Testis (tissue), 3 donors: ENCODE measurements around the gene NDUFA13. TPM values are rescaled to one million over a fixed set of nuclear protein-coding genes. Genes with fewer than 3 reads are reported as not detected.

Source experiments
- DNase-seq: peaks from one replicate; pipeline ENCODE4 v3.0.0-alpha.2; 2019
- H3K27ac ChIP-seq, 2 donors: fragments of 200-600 bp; sonication (generic); one replicate each; pipeline ENCODE4 v1.5.1; 2019
- H3K27me3 ChIP-seq: fragments of 200-600 bp; sonication (generic); one replicate; pipeline ENCODE4 v1.5.1; 2019
- H3K36me3 ChIP-seq: fragments of 200-600 bp; sonication (generic); one replicate; pipeline ENCODE4 v1.5.1; 2017; ENCODE audit warnings: low read depth; ENCODE audit errors: missing control alignments
- H3K4me1 ChIP-seq: fragments of 200-600 bp; sonication (generic); one replicate; pipeline ENCODE4 v1.5.1; 2019
- H3K4me3 ChIP-seq, 2 donors: fragments of 200-600 bp; sonication (generic); one replicate each; pipeline ENCODE4 v1.5.1; 2017 to 2019
- H3K9me3 ChIP-seq: fragments of 200-600 bp; sonication (generic); one replicate; pipeline ENCODE4 v1.5.1; 2017
- POLR2A ChIP-seq: fragments of 450-650 bp; IDR thresholded peaks from one replicate; pipeline ENCODE4 v1.6.1; 2017; ENCODE audit warnings: antibody characterized with exemption, mild to moderate bottlenecking, moderate library complexity
- WGBS, 2 donors: methylation state at CpG; one replicate each; pipeline ENCODE4 v1.1.5; 2018; 5-methylcytosine and 5-hydroxymethylcytosine counted together
- intact Hi-C: fragments of 100-400 bp; cut with DNase I; formaldehyde crosslinking; loops from one replicate; pipeline ENCODE4 v1.15.1; 2023; ENCODE audit warnings: low total_unique reads
- polyA plus RNA-seq: library from polyadenylated mRNA; stranded (reverse); fragments of 350-450 nt; fragmentation: Illumina TruSeq; extraction: RNeasy Lipid Tissue Mini Kit (QIAGEN cat#74804); gene quantifications from one replicate; pipeline ENCODE4 v1.2.3, GENCODE V29; 2014; ENCODE audit warnings: low read depth, low replicate concordance; ENCODE audit not compliant: insufficient read depth
- total RNA-seq, 2 donors: library from RNA; depleted of rRNA; stranded (reverse); fragments of >200 nt; gene quantifications; one replicate each; pipeline ENCODE4 v1.2.3, GENCODE V29; 2016
- TF ChIP-seq, protein P1 (sequence below), 3 experiments: fragments of 450-650 bp in 2 of 3; fragments of 200-600 bp in 1 of 3; sonication (generic) in 1 of 3; IDR thresholded peaks; one replicate each; pipeline ENCODE4 v1.5.1; 2016 to 2019; ENCODE audit warnings: antibody characterized with exemption in 3 of 3, mild to moderate bottlenecking in 2 of 3, moderate library complexity in 1 of 3

The NDUFA13 gene
- total and polyA plus RNA-seq, 3 donors from 2014 or later, result 210 to 283 (median 260) TPM

GRCh38 chr19:19554074-19555023 lies 38.3 kb downstream of the NDUFA13 start:
- H3K36me3 ChIP-seq, result no peaks in the 10 kb centered on the region
- H3K4me3 ChIP-seq, result no peak overlapping the region
- H3K27ac ChIP-seq, result no peak overlapping the region
- intact Hi-C loops, result no loop called here
- no peaks in the 10 kb centered on the region for H3K9me3 ChIP-seq
- WGBS, 2 donors, result 44 to 77% methylated on average over 12 to 33 of the region's 34 CpGs
- no peaks in the 10 kb centered on the region for H3K4me1 ChIP-seq
- no peak for TF ChIP-seq POLR2A
- TF ChIP-seq, protein P1, sequence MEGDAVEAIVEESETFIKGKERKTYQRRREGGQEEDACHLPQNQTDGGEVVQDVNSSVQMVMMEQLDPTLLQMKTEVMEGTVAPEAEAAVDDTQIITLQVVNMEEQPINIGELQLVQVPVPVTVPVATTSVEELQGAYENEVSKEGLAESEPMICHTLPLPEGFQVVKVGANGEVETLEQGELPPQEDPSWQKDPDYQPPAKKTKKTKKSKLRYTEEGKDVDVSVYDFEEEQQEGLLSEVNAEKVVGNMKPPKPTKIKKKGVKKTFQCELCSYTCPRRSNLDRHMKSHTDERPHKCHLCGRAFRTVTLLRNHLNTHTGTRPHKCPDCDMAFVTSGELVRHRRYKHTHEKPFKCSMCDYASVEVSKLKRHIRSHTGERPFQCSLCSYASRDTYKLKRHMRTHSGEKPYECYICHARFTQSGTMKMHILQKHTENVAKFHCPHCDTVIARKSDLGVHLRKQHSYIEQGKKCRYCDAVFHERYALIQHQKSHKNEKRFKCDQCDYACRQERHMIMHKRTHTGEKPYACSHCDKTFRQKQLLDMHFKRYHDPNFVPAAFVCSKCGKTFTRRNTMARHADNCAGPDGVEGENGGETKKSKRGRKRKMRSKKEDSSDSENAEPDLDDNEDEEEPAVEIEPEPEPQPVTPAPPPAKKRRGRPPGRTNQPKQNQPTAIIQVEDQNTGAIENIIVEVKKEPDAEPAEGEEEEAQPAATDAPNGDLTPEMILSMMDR (IDR thresholded peaks at IDR 0.05), result peak in 2 of 3 experiments; percentile 48 to 67
- peak; percentile 50 for DNase-seq
- no peaks in the 10 kb centered on the region for H3K27me3 ChIP-seq

GRCh38 chr19:19558055-19558454 lies 42.0 kb downstream of the NDUFA13 start:
- no peaks in the 10 kb centered on the region for H3K4me1 ChIP-seq
- no peak overlapping the region for H3K27ac ChIP-seq
- intact Hi-C loops, result no loop called here
- no peaks in the 10 kb centered on the region for H3K27me3 ChIP-seq
- DNase-seq, result no peak
- 88 to 90% methylated on average over 12 to 15 of the region's 15 CpGs for whole genome bisulfite sequencing, 2 donors
- TF ChIP-seq, protein P1 (IDR thresholded peaks at IDR 0.05), result no peak
- H3K4me3 ChIP-seq, result no peak overlapping the region
- no peaks in the 10 kb centered on the region for H3K9me3 ChIP-seq
- no peaks in the 10 kb centered on the region for H3K36me3 ChIP-seq

- DNase-seq, result no peak
- WGBS, 2 donors, result 90 to 94% methylated on average over 14 to 16 of the region's 16 CpGs
- Histone ChIP-seq H3K27me3 (no peaks in the 10 kb centered on the region), H3K36me3 (no peaks in the 10 kb centered on the region), H3K27ac (no peak overlapping the region), H3K4me3 (no peak overlapping the region), H3K9me3 (no peaks in the 10 kb centered on the region), H3K4me1 (no peaks in the 10 kb centered on the region)
- TF ChIP-seq POLR2A, result no peak
- TF ChIP-seq, protein P1 (IDR thresholded peaks at IDR 0.05), result no peak
- intact Hi-C loops, result no loop called here
Observed at GRCh38 chr19:19558636-19559035, 42.6 kb downstream of the NDUFA13 start.

GRCh38 chr19:19559931-19560330 lies 43.9 kb downstream of the NDUFA13 start:
- Histone ChIP-seq H3K27ac (no peak overlapping the region), H3K4me1 (no peaks in the 10 kb centered on the region), H3K27me3 (no peaks in the 10 kb centered on the region), H3K36me3 (no peaks in the 10 kb centered on the region), H3K4me3 (no peak overlapping the region), H3K9me3 (no peaks in the 10 kb centered on the region)
- DNase-seq, result no peak
- WGBS, 2 donors, result 74 to 80% methylated on average over 4 of the region's 4 CpGs
- intact Hi-C loops, result no loop called here
- TF ChIP-seq POLR2A, result no peak
- TF ChIP-seq, protein P1 (IDR thresholded peaks at IDR 0.05), result no peak
